ENCODE measurements around the gene LRCH4. TPM values are rescaled to one million over a fixed set of nuclear protein-coding genes. Genes with fewer than 3 reads are reported as not detected.
A peak's percentile ranks its signal among the peaks of the same experiment; 100 is the strongest.

Gene LRCH4
- total and polyA plus RNA-seq, 8 donors = 42.3 to 86.5 (median 57.9) TPM

- intact Hi-C loops (cut with DNase I) = no loop called here
These were observed 22.8 kb downstream of the LRCH4 start for GRCh38 chr7:100563100-100563564.

DNA sequence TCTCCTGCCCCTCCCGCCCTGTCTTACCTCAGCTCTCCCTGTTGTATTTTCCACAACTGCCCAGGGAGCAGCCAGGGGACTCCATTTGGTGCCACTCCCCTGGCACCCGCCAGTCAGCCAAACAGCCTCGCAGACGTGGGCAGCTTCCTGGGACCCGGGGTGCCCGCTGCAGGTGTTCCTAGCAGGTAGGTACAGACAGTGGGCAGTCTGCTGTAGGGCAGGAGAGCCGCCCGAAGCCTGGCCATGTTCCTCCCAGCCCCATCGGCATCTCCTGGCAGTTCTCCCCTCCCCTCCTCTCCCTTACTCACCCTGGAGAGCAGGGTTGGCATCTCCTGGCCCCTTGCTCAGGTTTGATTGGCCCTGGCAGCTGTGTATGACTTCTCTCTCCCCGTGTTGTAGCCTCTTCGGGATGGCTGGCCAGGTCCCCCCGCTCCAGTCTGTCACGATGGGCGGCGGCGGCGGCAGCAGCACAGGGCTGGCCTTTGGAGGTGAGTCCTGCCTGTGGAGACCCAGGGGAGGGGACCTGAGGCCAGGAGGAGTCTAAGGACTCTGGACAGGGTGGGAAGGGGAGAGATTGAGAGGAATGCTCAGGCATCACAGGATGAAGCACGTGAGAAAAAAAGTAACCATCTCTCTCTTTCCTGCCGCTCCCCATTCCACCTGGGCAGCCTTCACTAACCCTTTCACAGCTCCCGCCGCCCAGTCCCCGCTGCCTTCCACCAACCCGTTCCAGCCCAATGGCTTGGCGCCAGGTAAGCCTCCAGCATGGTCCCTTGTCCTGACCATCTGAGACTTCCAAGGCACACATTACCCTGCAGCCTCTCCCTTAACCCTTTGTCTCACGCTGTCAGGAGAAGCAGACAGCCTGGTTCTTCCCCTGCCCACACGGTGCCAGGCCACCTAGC, 23.5 kb downstream of the LRCH4 start:
- peak in 1 of 4 donors; percentile 61 for DNase-seq
- no peak for TF ChIP-seq CTCF (IDR thresholded peaks at IDR 0.05)

More at GRCh38 chr7:100563100-100563564, 22.8 kb downstream of the LRCH4 start:
- Histone ChIP-seq H3K9me3 (no peaks in the 10 kb centered on the region), H3K27me3 (no peaks in the 10 kb centered on the region), H3K27ac (no peak overlapping the region), H3K4me1 (peaks cover 0 to 12% of the 10 kb centered on the region in 2 donors), H3K36me3 (peaks cover 0 to 29% of the 10 kb centered on the region in 2 donors), H3K4me3 (no peak overlapping the region)
- DNase-seq (no peak), ATAC-seq (no peak)
- TF ChIP-seq CTCF (IDR thresholded peaks at IDR 0.05) = no peak

DNA sequence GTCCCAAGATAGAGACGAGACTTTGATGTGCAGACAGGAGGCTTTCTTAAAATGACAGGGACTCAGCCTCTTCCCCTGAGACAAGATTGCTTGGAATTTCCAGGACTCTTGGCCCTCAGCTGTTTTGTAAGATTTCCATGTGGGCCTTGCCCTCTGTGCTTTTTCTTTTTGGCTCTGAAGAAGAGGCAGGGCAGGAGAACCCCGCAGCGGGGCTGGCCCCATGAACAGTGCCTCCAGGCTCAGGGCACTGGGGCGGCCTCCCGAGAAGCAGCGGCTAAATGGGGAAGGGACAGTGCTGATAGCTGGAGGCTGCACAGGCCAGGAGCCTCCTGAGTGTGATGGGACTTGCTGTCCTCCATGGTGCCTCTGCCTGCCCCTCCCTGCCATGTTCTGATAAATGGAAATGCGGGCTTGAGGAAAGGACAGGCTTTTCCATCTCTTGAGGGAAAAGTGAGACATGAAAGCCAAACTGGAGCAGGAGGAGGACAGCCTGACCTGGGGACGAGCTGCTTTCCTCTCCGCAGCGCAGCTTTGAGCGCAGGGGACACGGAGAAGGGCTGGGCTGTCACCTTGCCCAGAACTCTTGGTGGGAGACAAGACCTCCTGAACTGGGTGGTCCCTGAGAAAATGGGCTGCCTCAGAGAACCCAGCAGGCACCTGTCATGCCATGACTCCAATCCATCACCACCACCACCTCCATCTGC, 24.3 kb downstream of the LRCH4 start:
- H3K27me3 ChIP-seq = no peaks in the 10 kb centered on the region
- H3K4me3 ChIP-seq = no peak overlapping the region
- no peak for TF ChIP-seq CTCF (IDR thresholded peaks at IDR 0.05)
- peaks cover 0 to 16% of the 10 kb centered on the region in 2 donors for H3K4me1 ChIP-seq
- peaks cover 0 to 34% of the 10 kb centered on the region in 2 donors for H3K36me3 ChIP-seq
- DNase-seq (peak in 1 of 4 donors; percentile 50), ATAC-seq (no peak)
- H3K9me3 ChIP-seq = no peaks in the 10 kb centered on the region
- H3K27ac ChIP-seq = no peak overlapping the region
- intact Hi-C loops (cut with DNase I) = no loop called here

More for the DNA sequence above, 23.5 kb downstream of the LRCH4 start:
- peaks cover 0 to 12% of the 10 kb centered on the region in 2 donors for H3K4me1 ChIP-seq
- H3K36me3 ChIP-seq = peaks cover 0 to 29% of the 10 kb centered on the region in 2 donors
- no peak overlapping the region for H3K4me3 ChIP-seq
- intact Hi-C loops (cut with DNase I) = no loop called here
- H3K27me3 ChIP-seq = no peaks in the 10 kb centered on the region
- no peak overlapping the region for H3K27ac ChIP-seq
- no peaks in the 10 kb centered on the region for H3K9me3 ChIP-seq
- no peak for ATAC-seq

DNA sequence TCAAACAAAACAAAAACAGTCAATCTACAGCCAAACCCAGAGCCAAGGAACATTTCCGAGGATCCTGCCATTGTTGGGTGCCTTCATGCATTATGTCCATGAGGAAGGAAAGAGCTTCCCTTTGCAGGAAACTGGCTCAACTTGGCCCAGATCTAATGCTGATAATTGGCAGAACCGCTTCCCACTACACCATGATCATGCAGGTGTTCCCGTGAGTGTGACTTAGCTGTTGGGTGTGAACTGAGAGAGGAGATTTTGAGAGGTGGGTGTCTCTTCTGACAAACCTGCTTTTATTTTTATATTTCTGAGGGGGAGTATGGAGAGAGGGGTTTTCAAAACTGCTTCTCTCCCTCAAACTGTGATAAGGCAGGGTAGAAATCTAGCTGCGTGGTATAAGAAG, 26.8 kb downstream of the LRCH4 start:
- Histone ChIP-seq H3K36me3 (peaks cover 0 to 42% of the 10 kb centered on the region in 2 donors), H3K4me1 (peaks cover 0 to 21% of the 10 kb centered on the region in 2 donors), H3K4me3 (no peak overlapping the region), H3K9me3 (no peaks in the 10 kb centered on the region), H3K27ac (peak overlapping the region in 1 of 2 donors; percentile 33), H3K27me3 (no peaks in the 10 kb centered on the region)
- no peak for TF ChIP-seq CTCF (IDR thresholded peaks at IDR 0.05)
- DNase-seq (no peak), ATAC-seq (no peak)
- intact Hi-C loops (cut with DNase I) = loop anchor here (5.0 kb wide), 1 partner anchor 87 kb away; no protein-coding TSS in a partner anchor

Measured in left lung (tissue), 10 donors.